GM19025 (cell line): Measurements from ENCODE around the gene GTF2E1.

Experiments
- ATAC-seq: cut with Tn5 transposase; IDR thresholded peaks from one replicate; pipeline ENCODE4 v1.9.1; 2021; ENCODE audit warnings: mild to moderate bottlenecking, low read depth, moderate library complexity; ENCODE audit not compliant: unreplicated experiment

GTF2E1 gene

GRCh38 chr3:120796976-120797375 is 54.4 kb downstream of the GTF2E1 start:
- no peak for ATAC-seq

- ATAC-seq, result no peak
These were observed 55.3 kb downstream of the GTF2E1 start for GRCh38 chr3:120797857-120798256.

- ATAC-seq, result no peak
These were observed 55.8 kb downstream of the GTF2E1 start for GRCh38 chr3:120798346-120798745.

- ATAC-seq, result no peak
These were observed 58.1 kb downstream of the GTF2E1 start for GRCh38 chr3:120800625-120801024.

- no peak for ATAC-seq
These were observed 58.9 kb downstream of the GTF2E1 start for GRCh38 chr3:120801484-120801883.

- no peak for ATAC-seq
These were observed 60.4 kb downstream of the GTF2E1 start for GRCh38 chr3:120802916-120803315.

GRCh38 chr3:120816728-120817127 is 74.2 kb downstream of the GTF2E1 start:
- no peak for ATAC-seq

- ATAC-seq, result no peak
These were observed 78.2 kb downstream of the GTF2E1 start for GRCh38 chr3:120820748-120821147.

GRCh38 chr3:120821426-120821825 is 78.9 kb downstream of the GTF2E1 start:
- no peak for ATAC-seq

- ATAC-seq, result no peak
These were observed 80.6 kb downstream of the GTF2E1 start for GRCh38 chr3:120823156-120823555.

GRCh38 chr3:120824613-120825012 is 82.1 kb downstream of the GTF2E1 start:
- ATAC-seq, result no peak

- ATAC-seq, result no peak
These were observed 86.3 kb downstream of the GTF2E1 start for GRCh38 chr3:120828796-120829195.

GRCh38 chr3:120831066-120831465 is 88.5 kb downstream of the GTF2E1 start:
- ATAC-seq, result no peak
